Panc1 (cell line): Measurements from ENCODE around the gene FGF19. TPM values are rescaled to one million over a fixed set of nuclear protein-coding genes. Genes with fewer than 3 reads are reported as not detected.

Experiments used
- ATAC-seq: fragments of 200-7000 bp; cut with Tn5 transposase; 2 replicates; pipeline ENCODE4 v1.9.1; 2020; ENCODE audit warnings: mild to moderate bottlenecking, moderate library complexity
- BruUV-seq: library from RNA; stranded (reverse); fragments of 400-500 nt; replicated peaks from 2 replicates; lab custom pipeline; 2021; lab: Mats Ljungman, UMichigan
- CTCF ChIA-PET: fragments of 300-600 bp; sonication (Branson Sonifier 250); formaldehyde crosslinking; loops from one replicate; lab custom pipeline; 2022; ENCODE audit warnings: antibody characterized with exemption; lab: Charles Lee
- POLR2A ChIA-PET: fragments of 300-600 bp; sonication (Branson Sonifier 250); formaldehyde crosslinking; loops from one replicate; lab custom pipeline; 2022; ENCODE audit warnings: antibody characterized with exemption; lab: Charles Lee
- DNase-seq: peaks from one replicate; pipeline ENCODE4 v3.0.0-alpha.2; 2010; ENCODE audit warnings: low read depth, low spot score
- H3K27ac ChIP-seq: 2 replicates; pipeline ENCODE4 v1.5.1; 2011; ENCODE audit warnings: mild to moderate bottlenecking, low read length, inconsistent platforms
- H3K27me3 ChIP-seq: fragments of 200-500 bp; sonication (Bioruptor generic); 2 replicates; pipeline ENCODE4 v1.6.0; 2014; ENCODE audit warnings: low read length, inconsistent platforms; ENCODE audit not compliant: control insufficient read depth, insufficient read depth
- H3K36me3 ChIP-seq: fragments of 200-500 bp; sonication (Bioruptor generic); 2 replicates; pipeline ENCODE4 v1.5.1; 2014; ENCODE audit warnings: inconsistent platforms, mild to moderate bottlenecking, low read length, moderate library complexity; ENCODE audit not compliant: control insufficient read depth, insufficient read depth
- H3K4me1 ChIP-seq: 2 replicates; pipeline ENCODE4 v1.5.1; 2011; ENCODE audit warnings: inconsistent platforms, mild to moderate bottlenecking, low read length, moderate library complexity; ENCODE audit not compliant: control insufficient read depth, insufficient read depth
- H3K4me3 ChIP-seq, 2 experiments: 2 replicates each; pipeline ENCODE4 v1.5.1; 2011 to 2012; ENCODE audit warnings: low read depth in 2 of 2, low read length in 2 of 2, mild to moderate bottlenecking in 2 of 2, inconsistent platforms in 1 of 2, moderate library complexity in 1 of 2
- H3K9me3 ChIP-seq: fragments of 200-500 bp; sonication (Bioruptor generic); 2 replicates; pipeline ENCODE4 v1.5.1; 2014; ENCODE audit warnings: low read depth, mild to moderate bottlenecking, inconsistent platforms, low read length, moderate library complexity; ENCODE audit not compliant: control insufficient read depth, insufficient read depth
- CTCF ChIP-seq: fragments of 450-650 bp; IDR thresholded peaks from 2 replicates; pipeline ENCODE4 v1.5.1; 2017; ENCODE audit warnings: mild to moderate bottlenecking
- POLR2AphosphoS5 ChIP-seq: IDR thresholded peaks from 2 replicates; pipeline ENCODE4 v1.6.1; 2012; ENCODE audit warnings: mild to moderate bottlenecking, low read depth, low read length, moderate library complexity
- REST ChIP-seq, 2 experiments: IDR thresholded peaks; 2 replicates each; pipeline ENCODE4 v1.6.1; 2011 to 2012; ENCODE audit warnings: low read depth in 2 of 2, control low read depth in 1 of 2, low read length in 1 of 2, mild to moderate bottlenecking in 1 of 2, moderate library complexity in 1 of 2; ENCODE audit not compliant: insufficient read depth in 1 of 2
- SIN3A ChIP-seq: IDR thresholded peaks from 2 replicates; pipeline ENCODE4 v1.6.1; 2012; ENCODE audit warnings: low read depth, mild to moderate bottlenecking, low read length, moderate library complexity, borderline replicate concordance; ENCODE audit not compliant: insufficient read depth
- TCF7L2 ChIP-seq: IDR thresholded peaks from 2 replicates; pipeline ENCODE4 v1.6.1; 2011; ENCODE audit warnings: mild to moderate bottlenecking, low read depth, low read length, inconsistent platforms
- in situ Hi-C: cut with HindIII; loops from 2 replicates; pipeline ENCODE4 v1.10.0; 2016; ENCODE audit warnings: low sequenced_read_pairs, low pct_unique_long_range_greater_than_20kb
- intact Hi-C: fragments of 100-400 bp; cut with micrococcal nuclease; formaldehyde crosslinking; loops from one replicate; pipeline ENCODE4 v1.10.0; 2022; ENCODE audit not compliant: unreplicated experiment
- total RNA-seq: library from RNA; stranded (reverse); gene quantifications from one replicate; pipeline ENCODE4 v1.2.1, GENCODE V29; 2021; ENCODE audit not compliant: unreplicated experiment

The FGF19 gene
- total RNA-seq, 1 experiment from 2014 or later: not detected

DNA sequence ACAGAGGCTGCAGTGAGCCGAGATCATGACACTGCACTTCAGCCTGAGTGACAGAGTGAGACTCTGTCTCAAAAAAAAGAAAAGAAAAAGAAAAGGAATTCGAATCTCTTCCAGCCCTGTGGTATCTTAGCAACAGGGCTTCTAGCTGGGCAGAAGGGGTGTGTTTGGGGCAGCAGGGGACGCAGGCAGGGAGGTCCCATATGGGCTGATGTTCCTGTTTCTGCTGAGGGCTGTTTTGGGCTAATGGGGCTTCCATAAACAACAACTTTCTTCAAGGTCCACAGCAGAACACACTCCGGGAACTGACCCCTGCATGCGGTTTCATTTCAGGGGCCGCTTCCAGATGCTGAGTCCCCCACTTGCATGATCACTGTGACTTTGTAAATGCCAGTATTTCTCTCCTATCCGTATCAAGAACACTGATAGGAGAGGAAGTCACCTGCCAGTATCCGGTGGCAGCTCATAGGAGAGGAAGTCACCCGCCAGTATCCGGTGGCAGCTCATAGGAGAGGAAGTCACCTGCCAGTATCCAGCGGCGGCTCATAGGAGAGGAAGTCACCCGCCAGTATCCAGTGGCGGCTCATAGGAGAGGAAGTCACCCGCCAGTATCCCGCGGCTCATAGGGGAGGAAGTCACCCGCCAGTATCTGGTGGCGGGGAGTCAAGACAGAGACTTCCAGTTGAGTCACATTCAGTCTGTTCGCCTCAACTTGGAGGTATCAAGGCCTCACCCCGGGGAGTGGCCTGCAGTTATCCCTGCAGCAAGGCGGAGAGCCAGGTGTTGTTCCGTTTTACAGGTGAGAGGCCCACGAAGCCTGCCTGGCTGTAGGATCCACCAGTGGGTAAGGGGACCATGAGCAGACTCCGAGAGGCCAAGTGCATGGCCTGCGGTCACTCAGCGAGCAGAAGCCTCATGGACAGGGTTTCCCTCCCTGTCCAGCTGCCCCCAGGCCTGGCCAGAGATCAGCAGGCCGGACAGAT lies 8.3 kb upstream of the FGF19 start:
- in situ Hi-C loops: no loop called here
- DNase-seq (no peak), ATAC-seq (no peak)
- intact Hi-C loops: no loop called here
- Histone ChIP-seq H3K27me3 (no peaks in the 10 kb centered on the region), H3K4me3 (no peak overlapping the region), H3K36me3 (no peaks in the 10 kb centered on the region; the same call in 1 of the 2 replicates), H3K9me3 (no peaks in the 10 kb centered on the region), H3K4me1 (no peaks in the 10 kb centered on the region), H3K27ac (no peak overlapping the region)
- TF ChIP-seq REST (IDR thresholded peaks at IDR 0.05; ENCODE audit: insufficient read depth in 1 of 2, low read depth in 2 of 2, low read length in 1 of 2): no peak
- no peak for TF ChIP-seq TCF7L2
- TF ChIP-seq CTCF: no peak
- no peak for TF ChIP-seq POLR2AphosphoS5
- no peak for TF ChIP-seq SIN3A
- no TSS peak for BruUV-seq
- ChIA-PET POLR2A (no interaction called here), CTCF (no interaction called here)

GRCh38 chr11:69708736-69709401 lies 5.0 kb upstream of the FGF19 start:
- no peaks in the 10 kb centered on the region; the same call in 1 of the 2 replicates for H3K36me3 ChIP-seq
- no peak overlapping the region for H3K4me3 ChIP-seq
- POLR2A ChIA-PET: no interaction called here
- in situ Hi-C loops: no loop called here
- no peaks in the 10 kb centered on the region for H3K9me3 ChIP-seq
- CTCF ChIA-PET: interaction anchor here (0.6 kb wide), 2 partner anchors 180 to 491 kb away, joined by 3 read pairs; no protein-coding TSS in a partner anchor
- no TSS peak for BruUV-seq
- H3K27ac ChIP-seq: no peak overlapping the region
- no peaks in the 10 kb centered on the region for H3K4me1 ChIP-seq
- intact Hi-C loops: no loop called here
- TF ChIP-seq TCF7L2: no peak
- no peak for TF ChIP-seq SIN3A
- no peak for TF ChIP-seq CTCF
- no peak for TF ChIP-seq POLR2AphosphoS5
- no peak for TF ChIP-seq REST (IDR thresholded peaks at IDR 0.05; ENCODE audit: insufficient read depth in 1 of 2, low read depth in 2 of 2, low read length in 1 of 2)
- ATAC-seq: no peak
- DNase-seq: no peak
- H3K27me3 ChIP-seq: peaks cover 3% of the 10 kb centered on the region; the same call in 1 of the 2 replicates
